ENCODE data around the gene CDKN2B.
"Not testable (repeated sequence)": the region's sequence is repeated elsewhere in the genome, so short reads cannot be mapped to it uniquely, and the experiment has no call there.

CDKN2B gene

GRCh38 chr9:21968331-21969010, 40.6 kb downstream of the CDKN2B start:
- H3K36me3 ChIP-seq (replicated peaks) = peaks cover 43% of the 10 kb centered on the region
- in situ Hi-C loops (cut with MboI; ENCODE audit: low sequenced_read_pairs) = no loop called here

GRCh38 chr9:21967702-21968101, 41.4 kb downstream of the CDKN2B start:
- Histone ChIP-seq H3K4me3 (no peak overlapping the region), H3K4me1 (no peaks in the 10 kb centered on the region), H3K9me3 (no peaks in the 10 kb centered on the region), H3K27me3 (ENCODE audit: low read depth) (no peaks in the 10 kb centered on the region), H3K36me3 (replicated peaks) (peaks cover 43% of the 10 kb centered on the region)
- no peak for DNase-seq (ENCODE audit: low spot score in 2 of 2)
- in situ Hi-C loops (cut with MboI; ENCODE audit: low sequenced_read_pairs) = no loop called here

More at GRCh38 chr9:21968331-21969010, 40.6 kb downstream of the CDKN2B start:
- no peaks in the 10 kb centered on the region for H3K9me3 ChIP-seq
- no peaks in the 10 kb centered on the region for H3K4me1 ChIP-seq
- H3K4me3 ChIP-seq = no peak overlapping the region
- DNase-seq (ENCODE audit: low spot score in 2 of 2) = no peak
- no peaks in the 10 kb centered on the region for H3K27me3 ChIP-seq (ENCODE audit: low read depth)

GRCh38 chr9:21967169-21967568, 41.9 kb downstream of the CDKN2B start:
- no peaks in the 10 kb centered on the region for H3K4me1 ChIP-seq
- in situ Hi-C loops (cut with MboI; ENCODE audit: low sequenced_read_pairs) = no loop called here
- H3K4me3 ChIP-seq = no peak overlapping the region
- peaks cover 43% of the 10 kb centered on the region for H3K36me3 ChIP-seq (replicated peaks)
- DNase-seq (ENCODE audit: low spot score in 2 of 2) = no peak
- H3K9me3 ChIP-seq = no peaks in the 10 kb centered on the region
- no peaks in the 10 kb centered on the region for H3K27me3 ChIP-seq (ENCODE audit: low read depth)

- no peaks in the 10 kb centered on the region for H3K9me3 ChIP-seq
- H3K4me1 ChIP-seq = no peaks in the 10 kb centered on the region
- DNase-seq (ENCODE audit: low spot score in 2 of 2) = no peak
- H3K4me3 ChIP-seq = no peak overlapping the region
- H3K27me3 ChIP-seq (ENCODE audit: low read depth) = no peaks in the 10 kb centered on the region
- in situ Hi-C loops (cut with MboI; ENCODE audit: low sequenced_read_pairs) = no loop called here
- peaks cover 39% of the 10 kb centered on the region for H3K36me3 ChIP-seq (replicated peaks)
Observed at GRCh38 chr9:21966140-21966851, 42.8 kb downstream of the CDKN2B start.

- Histone ChIP-seq H3K4me3 (no peak overlapping the region), H3K9me3 (no peaks in the 10 kb centered on the region), H3K4me1 (no peaks in the 10 kb centered on the region), H3K36me3 (replicated peaks) (peaks cover 31% of the 10 kb centered on the region), H3K27me3 (ENCODE audit: low read depth) (no peaks in the 10 kb centered on the region)
- in situ Hi-C loops (cut with MboI; ENCODE audit: low sequenced_read_pairs) = no loop called here
- no peak for DNase-seq (ENCODE audit: low spot score in 2 of 2)
Observed at GRCh38 chr9:21965401-21965951, 43.6 kb downstream of the CDKN2B start.

GRCh38 chr9:21964925-21965385, 44.1 kb downstream of the CDKN2B start:
- Histone ChIP-seq H3K9me3 (no peaks in the 10 kb centered on the region), H3K4me1 (no peaks in the 10 kb centered on the region), H3K36me3 (replicated peaks) (peaks cover 26% of the 10 kb centered on the region), H3K4me3 (no peak overlapping the region), H3K27me3 (ENCODE audit: low read depth) (no peaks in the 10 kb centered on the region)
- in situ Hi-C loops (cut with MboI; ENCODE audit: low sequenced_read_pairs) = no loop called here
- DNase-seq (ENCODE audit: low spot score in 2 of 2) = no peak

GRCh38 chr9:21961569-21961968, 47.5 kb downstream of the CDKN2B start:
- no peak overlapping the region for H3K4me3 ChIP-seq
- DNase-seq (ENCODE audit: low spot score in 2 of 2) = no peak
- no peaks in the 10 kb centered on the region for H3K9me3 ChIP-seq
- H3K36me3 ChIP-seq (replicated peaks) = peaks cover under 1% of the 10 kb centered on the region
- H3K4me1 ChIP-seq = no peaks in the 10 kb centered on the region
- in situ Hi-C loops (cut with MboI; ENCODE audit: low sequenced_read_pairs) = no loop called here
- H3K27me3 ChIP-seq (ENCODE audit: low read depth) = no peaks in the 10 kb centered on the region

- H3K36me3 ChIP-seq (replicated peaks); H3K4me3 ChIP-seq; DNase-seq (ENCODE audit: low spot score in 2 of 2); H3K9me3 ChIP-seq; H3K4me1 ChIP-seq; H3K27me3 ChIP-seq (ENCODE audit: low read depth); in situ Hi-C loops (cut with MboI; ENCODE audit: low sequenced_read_pairs): not testable (repeated sequence)
Observed at GRCh38 chr9:21959268-21959667, 49.8 kb downstream of the CDKN2B start.

GRCh38 chr9:21958833-21959232, 50.3 kb downstream of the CDKN2B start:
- Histone ChIP-seq H3K9me3 (no peaks in the 10 kb centered on the region), H3K27me3 (ENCODE audit: low read depth) (no peaks in the 10 kb centered on the region), H3K36me3 (replicated peaks) (no peaks in the 10 kb centered on the region), H3K4me1 (no peaks in the 10 kb centered on the region), H3K4me3 (no peak overlapping the region)
- in situ Hi-C loops (cut with MboI; ENCODE audit: low sequenced_read_pairs) = no loop called here
- no peak for DNase-seq (ENCODE audit: low spot score in 2 of 2)
